Daoy (cell line): ENCODE measurements around the gene CCDC32. TPM values are rescaled to one million over a fixed set of nuclear protein-coding genes. Genes with fewer than 3 reads are reported as not detected.
"Not testable (repeated sequence)": the region's sequence is repeated elsewhere in the genome, so short reads cannot be mapped to it uniquely, and the experiment has no call there.

Experiments
- DNase-seq: peaks from one replicate; pipeline ENCODE4 v3.0.0-alpha.2; 2015; ENCODE audit warnings: low read depth
- total RNA-seq: library from RNA; depleted of rRNA; stranded (reverse); fragments of >200 nt; shearing (Covaris generic); gene quantifications from 2 replicates; pipeline ENCODE4 v1.2.3, GENCODE V29; 2014; rRNA removed

The CCDC32 gene
- total RNA-seq, result 14.3 and 25.8 TPM in 2 replicates

- peak; percentile 100 for DNase-seq
Measured at GRCh38 chr15:40564591-40565332, at the start of gene CCDC32. Gene CCDC32, minus strand, starts transcription at chr15:40565042. Its CDS starts 2,027 bp downstream, at chr15:40563015.

GRCh38 chr15:40613080-40613479 lies 48.2 kb upstream of the CCDC32 start:
- DNase-seq, result no peak

DNA sequence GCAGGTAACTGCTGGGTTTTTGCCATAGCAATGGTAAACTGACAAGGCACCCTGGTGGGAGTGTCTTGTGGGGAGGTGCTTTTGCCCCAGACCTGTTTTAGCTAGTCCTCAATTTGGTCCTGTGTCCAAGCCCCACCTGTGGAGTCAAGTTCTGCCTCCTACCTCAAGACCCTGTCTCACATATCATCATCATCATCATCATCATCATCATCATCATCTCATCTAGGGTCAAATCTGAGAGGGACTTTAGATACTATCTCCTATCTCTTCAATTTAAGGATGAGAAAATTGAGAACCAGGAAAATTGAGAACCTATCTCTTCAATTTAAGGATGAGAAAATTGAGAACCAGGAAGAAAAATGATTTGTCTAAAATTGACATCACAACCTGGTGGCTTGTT lies 39.1 kb upstream of the CCDC32 start:
- DNase-seq, result no peak

DNA sequence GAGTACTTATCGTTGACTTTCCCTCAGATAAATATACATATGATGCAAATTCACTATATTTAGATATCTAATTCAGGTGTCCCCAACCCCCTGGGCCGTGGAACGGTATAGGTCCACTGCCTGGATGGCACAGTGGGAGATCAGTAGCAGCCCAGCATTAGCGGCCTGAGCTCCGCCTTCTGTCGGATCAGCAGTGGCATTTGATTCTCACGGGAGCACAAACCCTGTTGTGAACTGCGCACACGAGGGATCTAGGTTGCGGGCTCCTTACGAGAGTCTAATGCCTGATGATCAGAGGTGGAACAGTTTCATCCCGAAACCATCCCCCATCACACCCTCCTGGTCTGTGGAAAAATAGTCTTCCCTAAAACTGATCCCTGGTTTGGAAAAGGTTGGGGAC lies 36.1 kb upstream of the CCDC32 start:
- no peak for DNase-seq

DNA sequence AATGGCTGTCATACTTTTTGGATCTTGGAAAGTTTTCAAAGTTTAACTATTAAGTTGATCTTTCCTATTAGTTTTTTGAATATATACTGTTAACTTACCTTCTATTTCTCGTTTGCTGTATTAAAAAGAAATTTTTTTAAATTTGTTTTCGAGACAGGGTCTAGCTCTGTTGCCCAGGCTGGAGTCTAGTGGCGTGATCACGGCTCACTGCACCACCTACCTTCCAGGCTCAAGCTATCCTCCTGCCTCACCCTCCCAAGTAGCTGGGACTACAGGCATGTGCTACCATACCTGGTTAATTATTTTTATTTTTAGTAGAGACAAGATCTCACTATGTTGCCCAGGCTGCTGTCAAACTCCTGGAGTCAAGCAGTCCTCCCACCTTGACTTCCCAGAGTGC lies 33.8 kb upstream of the CCDC32 start:
- no peak for DNase-seq

GRCh38 chr15:40598126-40598525 lies 33.3 kb upstream of the CCDC32 start:
- DNase-seq, result no peak

DNA sequence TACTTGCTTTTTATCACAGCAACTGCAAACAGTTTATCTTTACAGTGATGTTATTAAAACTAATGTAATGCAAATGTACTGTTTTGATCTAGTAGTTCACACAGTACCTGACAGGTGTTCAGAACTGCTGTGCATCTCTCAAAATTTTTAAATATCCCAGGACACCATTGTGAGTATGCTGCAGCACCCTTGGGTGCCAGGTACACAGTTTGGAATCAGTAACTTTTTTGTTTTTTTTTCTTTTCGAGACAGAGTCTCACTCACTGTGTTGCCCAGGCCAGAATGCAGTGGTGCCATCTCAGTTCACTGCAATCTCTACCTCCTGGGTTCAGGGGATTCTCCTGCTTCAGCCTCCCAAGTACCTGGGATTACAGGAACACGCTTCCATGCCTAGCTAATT lies 32.2 kb upstream of the CCDC32 start:
- DNase-seq, result no peak

- no peak for DNase-seq
Measured at GRCh38 chr15:40595773-40596172, 30.9 kb upstream of the CCDC32 start.

DNA sequence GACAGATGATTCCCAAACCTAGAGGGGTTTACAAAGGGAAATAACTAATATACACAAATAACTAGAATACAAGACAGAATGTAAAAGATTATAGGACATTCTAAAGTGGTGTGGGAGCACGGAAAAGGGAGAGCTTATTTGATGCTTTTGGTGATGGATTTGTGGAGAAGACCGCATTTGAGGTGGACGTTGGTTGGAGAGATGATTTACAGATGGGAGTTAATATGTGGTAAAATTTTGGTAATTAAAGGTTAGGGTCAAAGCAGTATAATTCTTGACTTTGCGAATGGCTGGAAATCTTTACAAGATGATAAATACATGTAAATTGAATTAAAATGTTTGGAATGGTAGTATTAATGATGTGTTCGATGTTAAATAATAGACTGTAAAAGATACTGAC lies 30.4 kb upstream of the CCDC32 start:
- no peak for DNase-seq

- peak; percentile 75 for DNase-seq
Measured at GRCh38 chr15:40594429-40594836, 29.6 kb upstream of the CCDC32 start.

DNA sequence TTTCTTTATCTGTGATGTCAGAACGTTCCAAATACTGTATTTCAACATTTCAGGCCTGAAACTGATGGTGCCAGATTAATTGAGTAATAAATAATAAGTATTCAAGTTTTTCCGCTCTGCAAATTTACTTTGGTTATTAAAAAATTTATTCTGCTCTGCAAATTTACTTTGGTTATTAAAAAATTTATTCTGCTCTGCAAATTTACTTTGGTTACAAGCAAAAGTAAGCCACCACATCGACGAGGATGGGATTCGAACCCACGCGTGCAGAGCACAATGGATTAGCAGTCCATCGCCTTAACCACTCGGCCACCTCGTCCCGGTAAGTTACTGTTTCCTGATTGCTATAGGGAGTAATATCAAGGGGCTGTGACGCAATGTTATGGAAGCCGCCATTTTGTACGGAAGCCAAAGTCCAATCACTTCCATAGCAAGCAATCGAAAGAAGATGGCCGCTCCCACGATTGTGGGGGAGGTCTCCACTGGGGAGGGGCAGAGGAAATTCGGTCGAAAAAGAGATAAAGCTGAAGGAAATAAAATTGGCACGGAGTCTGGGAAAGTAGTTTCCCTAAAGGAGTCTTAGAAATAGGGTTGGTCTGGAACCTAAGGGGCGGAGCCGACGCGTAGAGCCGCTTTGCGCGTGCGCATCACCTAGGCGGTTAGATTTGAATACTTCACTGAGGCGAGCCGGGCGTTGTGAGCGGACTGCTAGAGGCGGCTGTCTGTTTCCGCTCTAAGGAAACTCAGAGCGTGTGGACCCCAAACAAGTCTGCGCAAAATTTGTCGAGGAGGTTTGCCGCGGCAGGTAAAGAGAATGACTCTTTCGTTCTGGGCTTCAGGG lies 29.0 kb upstream of the CCDC32 start, which contains the start of gene KNL1:
Gene KNL1, plus strand, starts transcription at position 662 of the 841 bp plus-strand sequence. CDS start 8,683 bp downstream, outside the sequence.
- DNase-seq, result peak; percentile 91

- no peak for DNase-seq
Measured at GRCh38 chr15:40593165-40593564, 28.3 kb upstream of the CCDC32 start.

GRCh38 chr15:40591389-40591788 lies 26.5 kb upstream of the CCDC32 start:
- no peak for DNase-seq

DNA sequence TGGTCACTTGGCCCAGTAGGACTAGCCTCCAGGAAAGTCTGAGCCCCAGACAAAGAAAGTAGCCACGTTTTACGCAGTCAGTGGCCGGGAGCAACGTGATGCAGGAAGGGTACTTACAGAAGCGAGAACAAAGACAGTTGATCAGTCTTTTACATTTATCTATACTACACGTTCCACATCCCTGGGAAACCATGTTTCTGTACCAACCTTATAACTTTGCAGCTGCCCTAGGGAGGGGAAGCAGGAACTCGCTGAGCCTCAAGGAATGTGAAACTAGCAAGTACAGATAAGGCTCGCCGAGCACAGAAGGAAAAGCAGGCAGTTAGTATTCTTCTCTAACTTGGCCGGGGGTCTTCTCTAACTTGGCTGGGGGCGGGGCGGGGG lies 25.8 kb upstream of the CCDC32 start:
- no peak for DNase-seq

GRCh38 chr15:40584191-40584590 lies 19.3 kb upstream of the CCDC32 start:
- no peak for DNase-seq

GRCh38 chr15:40582726-40583246 lies 17.9 kb upstream of the CCDC32 start:
- peak; percentile 63 for DNase-seq

GRCh38 chr15:40581796-40582195 lies 17.0 kb upstream of the CCDC32 start:
- DNase-seq, result not testable (repeated sequence)

- DNase-seq, result no peak
Measured at GRCh38 chr15:40578892-40579291, 14.1 kb upstream of the CCDC32 start.

DNA sequence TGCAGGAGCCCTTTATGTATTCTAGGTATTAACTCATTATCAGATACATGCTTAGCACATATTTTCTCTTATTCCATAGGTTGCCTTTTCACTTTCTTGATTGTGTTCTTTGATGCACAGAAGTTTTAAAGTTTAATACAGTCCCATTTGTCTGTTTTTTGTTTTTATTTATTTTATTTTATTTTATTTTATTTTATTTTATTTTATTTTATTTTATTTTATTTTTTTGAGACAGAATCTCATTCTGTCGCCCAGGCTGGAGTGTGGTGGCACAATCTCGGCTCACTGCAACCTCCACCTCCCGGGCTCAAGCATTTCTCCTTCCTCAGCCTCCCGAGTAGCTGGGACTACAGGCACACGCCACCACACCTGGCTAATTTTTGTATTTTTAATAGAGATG lies 12.1 kb upstream of the CCDC32 start:
- DNase-seq, result not testable (repeated sequence)

- no peak for DNase-seq
Measured at GRCh38 chr15:40575113-40575512, 10.3 kb upstream of the CCDC32 start.

GRCh38 chr15:40569129-40569953 lies 4.5 kb upstream of the CCDC32 start, which contains the start of gene RPUSD2:
Gene RPUSD2, plus strand, starts transcription at chr15:40569299. Its CDS starts 39 bp downstream, at chr15:40569338.
- peak; percentile 95 for DNase-seq

DNA sequence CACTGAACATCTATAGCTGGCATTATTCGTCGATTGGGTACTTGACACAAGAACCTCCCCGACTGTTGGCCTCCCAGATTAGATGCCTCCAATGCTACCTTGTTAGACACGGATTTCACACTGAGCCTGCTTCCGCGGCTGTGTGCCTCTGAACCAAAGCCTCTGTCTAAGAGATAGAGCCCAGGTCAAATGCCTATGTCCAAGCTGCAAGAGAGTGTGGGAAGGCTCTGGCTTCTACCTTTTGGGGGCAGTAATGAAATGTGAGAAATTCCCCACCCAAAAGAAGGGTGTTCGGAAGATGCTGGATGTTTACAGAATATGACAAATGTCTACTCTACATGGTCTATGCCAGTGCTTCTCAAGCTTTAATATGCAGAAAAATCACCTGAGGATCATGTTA lies 2.3 kb upstream of the CCDC32 start:
- DNase-seq, result no peak
